Stimulated activated CD8-positive, alpha-beta memory T cell treated with anti-CD3 and anti-CD28 coated beads, Interleukin-4, amount 100 ng/mL, for 4 hours (primary cell): ENCODE results near the gene NHERF2.

Experiments
- DNase-seq, 2 donors: peaks; one replicate each; pipeline ENCODE4 v3.0.0-alpha.2; 2020; ENCODE audit warnings: low read depth in 2 of 2, low spot score in 1 of 2

The NHERF2 gene

GRCh38 chr16:2026461-2027023 lies at the start of gene NHERF2:
Gene NHERF2, plus strand, starts transcription at chr16:2026902. Its CDS starts 104 bp downstream, at chr16:2027006.
- DNase-seq, result no peak

GRCh38 chr16:1976951-1977874 lies 49.5 kb upstream of the NHERF2 start:
- no peak for DNase-seq

GRCh38 chr16:1977875-1978268 lies 48.8 kb upstream of the NHERF2 start:
- DNase-seq, result no peak

DNA sequence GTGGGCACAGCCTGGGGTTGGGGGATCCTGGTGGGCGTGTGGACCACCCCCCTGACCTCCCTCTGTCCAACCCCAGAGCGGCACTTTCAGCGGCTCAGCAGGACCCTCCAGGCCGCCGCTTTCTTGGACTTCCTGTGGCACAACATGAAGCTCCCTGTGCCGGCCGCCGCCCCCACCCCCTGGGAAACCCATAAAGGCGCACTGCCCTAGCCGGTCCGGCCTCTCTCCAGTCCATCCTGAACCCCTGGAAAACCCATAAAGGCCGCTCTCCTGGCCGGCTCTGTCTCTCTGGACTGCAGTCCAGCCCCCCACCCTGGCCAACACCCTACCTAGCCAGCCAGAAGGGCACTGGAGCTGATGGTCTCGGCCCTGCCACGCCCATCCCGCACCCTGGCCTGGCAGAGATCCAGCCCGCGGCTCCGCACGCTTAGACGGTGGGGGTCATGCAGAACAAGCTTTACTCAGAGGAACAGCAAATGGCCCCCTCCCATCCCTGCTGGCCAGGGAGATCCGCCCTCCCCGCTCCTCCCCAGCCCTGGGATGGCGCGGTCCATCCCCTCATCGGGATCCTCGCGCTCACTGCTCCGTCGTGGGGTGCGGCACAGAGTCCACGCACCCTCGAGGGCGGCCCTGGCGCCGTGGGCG lies 48.1 kb upstream of the NHERF2 start:
- no peak for DNase-seq

- DNase-seq, result no peak
Measured at GRCh38 chr16:1979271-1980029, 47.3 kb upstream of the NHERF2 start.

GRCh38 chr16:1980030-1980769 lies 46.5 kb upstream of the NHERF2 start:
- no peak for DNase-seq

- DNase-seq, result no peak
Measured at GRCh38 chr16:1980770-1981087, 46.0 kb upstream of the NHERF2 start.

- DNase-seq, result no peak
Measured at GRCh38 chr16:1981398-1981836, 45.3 kb upstream of the NHERF2 start, which contains the start of gene NOXO1. Gene NOXO1, minus strand, starts transcription at chr16:1981469. Its CDS starts 290 bp downstream, at chr16:1981179.

DNA sequence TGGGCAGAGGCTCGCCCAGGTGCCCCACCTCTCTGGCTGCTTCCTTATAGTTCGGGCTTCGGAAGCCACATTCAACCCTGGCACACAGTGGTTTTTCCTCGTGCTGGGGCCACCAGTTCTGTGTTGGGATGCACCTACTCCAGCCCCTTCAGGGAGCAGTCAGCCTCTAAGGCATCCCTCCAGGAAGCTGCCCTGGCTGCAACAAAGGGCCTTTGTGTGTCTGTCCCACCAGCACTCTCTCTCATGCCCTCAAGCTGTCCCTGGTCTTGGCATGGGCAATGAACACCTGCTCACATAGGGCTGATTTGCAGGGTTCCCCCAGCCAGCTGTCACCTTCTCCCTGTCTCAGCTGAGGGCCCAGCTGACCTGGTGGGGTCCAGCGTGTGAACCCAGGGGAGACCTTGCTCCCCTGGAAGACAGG lies 44.7 kb upstream of the NHERF2 start:
- no peak for DNase-seq

DNA sequence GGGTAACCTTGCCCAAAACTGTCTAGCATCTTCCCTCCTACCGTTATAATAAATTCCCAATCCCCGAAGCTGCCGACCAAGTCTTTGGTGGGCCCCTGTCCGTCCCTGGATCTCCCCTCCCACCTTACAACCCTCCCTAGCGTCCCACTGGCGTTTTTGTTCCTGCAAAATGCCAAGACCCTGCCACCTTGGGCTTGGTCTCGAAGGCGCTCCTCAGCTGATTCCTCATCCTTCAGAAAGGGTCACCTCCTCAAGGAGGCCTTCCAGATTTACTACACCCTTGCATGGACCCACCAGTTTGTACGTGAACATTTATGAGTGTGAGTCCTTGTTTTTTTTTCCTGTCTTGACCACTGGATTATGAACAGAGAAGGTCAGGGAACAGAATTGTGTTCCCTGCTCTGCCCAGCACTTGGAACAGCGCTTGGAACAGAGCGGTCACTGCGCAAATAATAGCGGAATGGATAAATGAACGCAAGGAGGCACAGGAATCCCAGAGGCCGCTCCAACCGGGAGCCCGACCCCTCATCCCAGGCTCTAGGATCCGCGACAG lies 43.6 kb upstream of the NHERF2 start:
- DNase-seq, result no peak

DNA sequence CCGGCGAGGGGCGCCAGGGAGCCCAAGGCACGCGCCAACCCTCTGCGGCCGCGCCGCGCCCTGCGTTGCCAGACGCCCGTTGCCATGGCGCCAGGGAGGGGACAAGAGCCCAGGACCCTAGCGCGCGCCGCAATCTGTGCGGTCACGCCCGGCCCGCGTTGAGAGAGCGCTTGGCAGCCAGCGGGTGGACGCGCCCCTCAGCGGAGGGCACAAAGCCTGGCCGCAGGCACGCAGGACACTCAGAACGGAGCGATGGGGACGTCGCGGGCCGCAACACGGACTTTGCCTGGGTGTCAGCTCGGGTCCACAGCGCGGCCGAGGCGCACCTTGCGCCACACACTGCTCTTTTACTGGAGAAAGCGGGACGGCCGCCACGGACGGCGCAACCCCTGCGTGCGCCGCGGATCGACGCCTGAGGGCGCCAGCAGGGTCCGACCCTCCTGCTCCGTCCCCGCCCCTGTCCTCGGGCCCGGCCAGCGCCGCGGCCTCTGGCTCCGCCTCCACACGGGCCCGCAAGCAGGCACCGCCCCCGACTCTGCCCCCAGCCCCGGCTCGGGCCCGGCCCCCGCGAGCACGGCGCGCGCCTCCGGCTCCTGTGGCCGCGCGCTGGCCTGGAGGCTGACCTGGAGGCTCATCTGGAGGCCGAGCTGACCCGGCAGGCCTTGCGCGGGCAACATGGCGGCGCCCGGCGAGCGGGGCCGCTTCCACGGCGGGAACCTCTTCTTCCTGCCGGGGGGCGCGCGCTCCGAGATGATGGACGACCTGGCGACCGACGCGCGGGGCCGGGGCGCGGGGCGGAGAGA lies 43.0 kb upstream of the NHERF2 start, which contains the start of gene GFER:
GFER (plus strand) TSS at position 650 of the 803 bp plus-strand sequence; CDS start at position 676, 26 bp downstream.
- no peak for DNase-seq

GRCh38 chr16:1984347-1985225 lies 42.1 kb upstream of the NHERF2 start:
- DNase-seq, result no peak

GRCh38 chr16:1985466-1986150 lies 41.1 kb upstream of the NHERF2 start:
- DNase-seq, result no peak

- DNase-seq, result no peak
Measured at GRCh38 chr16:1987198-1987597, 39.5 kb upstream of the NHERF2 start.

DNA sequence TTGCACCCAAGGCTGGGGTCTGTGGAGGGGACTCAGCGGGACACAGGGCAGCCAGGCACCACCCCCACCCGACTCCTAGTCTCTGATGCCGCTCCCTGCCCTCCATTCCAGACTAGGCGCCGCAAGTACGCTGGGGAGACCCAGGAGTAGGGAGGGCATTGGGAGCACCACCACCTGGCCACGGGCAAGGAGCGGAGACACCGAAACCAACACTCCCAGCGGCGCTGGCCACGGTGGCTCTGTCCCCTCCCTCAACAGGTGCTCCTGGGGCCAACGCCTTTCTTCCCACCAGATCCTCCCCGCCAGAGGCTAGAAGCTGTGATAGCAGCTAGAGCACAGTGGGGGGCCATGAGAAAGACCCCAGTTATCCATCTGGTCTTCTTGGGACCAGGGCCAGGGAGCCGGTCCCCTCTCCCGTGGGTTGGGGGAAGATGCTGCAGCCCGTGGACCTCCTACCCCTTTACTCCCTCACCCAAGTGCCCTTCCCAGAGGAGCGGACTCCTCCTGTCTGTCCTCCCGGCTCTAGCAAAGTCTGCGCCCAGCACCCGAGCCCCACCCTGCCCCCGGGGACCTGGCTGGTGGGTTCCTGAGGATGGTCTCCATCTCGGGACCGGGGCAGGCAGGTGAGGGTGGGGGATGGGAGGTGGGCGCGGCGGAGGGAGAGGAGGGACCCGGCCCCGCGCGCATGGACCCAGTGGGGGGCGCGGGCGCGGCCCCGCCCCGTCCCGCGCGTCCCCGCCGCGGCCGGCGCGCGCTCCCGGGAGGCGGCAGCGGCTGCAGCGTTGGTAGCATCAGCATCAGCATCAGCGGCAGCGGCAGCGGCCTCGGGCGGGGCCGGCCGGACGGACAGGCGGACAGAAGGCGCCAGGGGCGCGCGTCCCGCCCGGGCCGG lies 37.2 kb upstream of the NHERF2 start, which contains the start of gene SYNGR3:
SYNGR3 (plus strand) TSS at position 762 of the 892 bp plus-strand sequence. CDS start 133 bp downstream, outside the sequence.
- no peak for DNase-seq

DNA sequence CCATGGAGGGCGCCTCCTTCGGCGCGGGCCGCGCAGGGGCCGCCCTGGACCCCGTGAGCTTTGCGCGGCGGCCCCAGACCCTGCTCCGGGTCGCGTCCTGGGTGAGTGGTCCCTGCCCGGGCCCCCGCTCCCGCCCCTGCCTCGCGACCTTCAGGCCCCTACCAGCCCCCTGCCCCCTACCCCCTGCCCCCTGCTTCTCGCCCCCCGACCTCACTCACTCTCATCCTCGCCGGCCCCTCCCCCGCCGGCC lies 36.7 kb upstream of the NHERF2 start:
- DNase-seq, result no peak
